Stimulated activated naive CD4-positive, alpha-beta T cell treated with Interleukin-2 at 50 U/mL for 16 hours (primary cell): ENCODE data around the gene PAPLN.
"Not testable (repeated sequence)": the region's sequence is repeated elsewhere in the genome, so short reads cannot be mapped to it uniquely, and the experiment has no call there.

Source experiments
- DNase-seq: peaks from one replicate; lab custom pipeline; 2025; lab: John Stamatoyannopoulos, UW

The PAPLN gene

GRCh38 chr14:73289729-73290128, 52.4 kb downstream of the PAPLN start:
- no peak for DNase-seq

DNA sequence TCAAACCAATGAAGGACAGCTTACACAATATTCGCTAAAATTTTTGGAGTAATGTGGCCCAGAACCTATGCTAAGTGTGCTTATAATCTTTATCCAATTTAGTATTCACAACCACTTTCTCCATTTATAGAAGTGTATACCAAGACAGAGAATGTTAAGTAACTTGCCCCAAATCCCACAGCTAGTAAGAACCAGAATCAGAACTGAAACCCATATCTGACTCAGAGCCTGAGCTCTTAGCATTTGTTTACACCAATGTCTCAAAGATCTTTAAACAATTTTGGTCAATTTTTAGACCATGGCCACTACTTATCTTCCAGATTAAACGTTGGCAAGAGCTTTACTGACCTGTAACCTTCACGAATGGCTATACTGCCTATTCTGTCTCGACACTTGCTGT, 53.0 kb downstream of the PAPLN start:
- DNase-seq = no peak

DNA sequence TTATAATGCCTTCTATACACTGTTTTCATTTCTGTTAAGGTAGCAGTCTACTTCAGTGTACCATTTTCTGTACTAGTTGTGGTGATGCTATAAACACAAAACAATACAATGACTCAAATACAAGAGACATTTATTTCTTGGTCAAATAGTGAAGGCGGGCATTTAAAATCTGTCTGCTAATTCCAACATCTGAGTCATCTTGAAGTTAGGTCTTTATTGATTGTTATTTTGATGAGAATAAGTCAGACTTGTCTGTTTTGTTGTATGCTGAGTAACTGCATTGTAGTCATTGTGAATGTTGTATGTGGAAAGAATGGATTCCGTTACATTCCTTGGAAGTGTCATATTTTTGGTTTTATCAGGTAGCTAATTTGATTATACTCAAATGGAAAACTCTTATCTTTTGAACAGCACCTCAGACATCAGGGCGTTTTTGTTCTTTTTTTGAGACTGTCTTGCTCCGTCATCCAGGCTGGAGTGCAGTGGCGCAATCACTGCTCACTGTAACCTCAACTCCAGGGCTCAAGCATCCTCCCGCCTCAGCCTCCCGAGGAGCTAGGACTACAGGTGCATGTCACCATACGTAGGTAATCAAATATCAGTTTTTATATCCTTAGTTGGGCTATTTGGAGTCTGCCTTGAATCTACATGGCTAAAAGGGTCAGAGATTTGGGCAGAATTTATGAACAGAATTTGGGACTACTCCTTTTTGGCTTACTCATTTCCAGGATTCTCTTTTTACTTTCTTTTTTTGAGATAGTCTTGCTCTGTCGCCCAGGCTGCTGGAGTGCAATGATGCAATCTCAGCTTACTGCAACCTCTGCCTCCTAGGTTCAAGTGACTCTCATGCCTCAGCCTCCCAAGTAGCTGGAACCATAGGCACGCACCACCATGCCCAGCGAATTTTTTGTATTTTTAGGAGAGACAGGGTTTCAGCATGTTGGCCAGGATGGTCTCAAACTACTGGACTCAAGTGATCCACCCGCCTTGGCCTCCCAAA, 56.8 kb downstream of the PAPLN start:
- no peak for DNase-seq

- DNase-seq = no peak
These were observed 58.0 kb downstream of the PAPLN start for GRCh38 chr14:73295198-73295796.

GRCh38 chr14:73305499-73305898, 68.2 kb downstream of the PAPLN start:
- no peak for DNase-seq

GRCh38 chr14:73307261-73307660, 70.0 kb downstream of the PAPLN start:
- no peak for DNase-seq

DNA sequence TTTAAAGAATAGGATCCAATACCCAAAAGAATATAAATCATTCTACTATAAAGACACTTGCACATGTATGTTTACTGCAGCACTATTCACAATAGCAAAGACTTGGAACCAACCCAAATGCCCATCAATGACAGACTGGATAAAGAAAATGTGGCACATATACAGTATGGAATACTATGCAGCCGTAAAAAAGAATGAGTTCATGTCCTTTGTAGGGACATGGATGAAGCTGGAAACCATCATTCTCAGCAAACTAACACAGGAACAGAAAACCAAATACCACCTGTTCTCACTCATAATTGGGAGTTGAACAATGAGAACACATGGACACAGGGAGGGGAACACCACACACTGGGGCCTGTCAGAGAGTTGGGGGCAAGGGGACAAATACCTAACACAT, 71.9 kb downstream of the PAPLN start:
- not testable (repeated sequence) for DNase-seq

DNA sequence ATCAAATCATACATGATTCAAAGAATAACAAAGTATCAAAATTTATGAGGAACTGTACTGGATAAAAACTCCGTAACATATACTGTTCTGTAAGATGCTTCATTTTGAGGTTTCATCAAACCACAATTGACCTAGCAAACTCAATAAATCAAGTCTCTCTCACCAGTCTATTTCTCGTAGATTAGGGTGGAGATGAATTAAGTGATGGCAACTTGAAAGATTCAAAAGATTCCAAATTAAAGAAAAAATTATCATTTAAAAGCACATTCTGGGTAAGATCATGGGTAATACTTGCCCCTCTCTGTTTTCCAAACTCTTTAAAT, 74.4 kb downstream of the PAPLN start:
- DNase-seq = no peak

- no peak for DNase-seq
These were observed 75.4 kb downstream of the PAPLN start for GRCh38 chr14:73312687-73313086.

GRCh38 chr14:73313151-73313550, 75.8 kb downstream of the PAPLN start:
- no peak for DNase-seq

DNA sequence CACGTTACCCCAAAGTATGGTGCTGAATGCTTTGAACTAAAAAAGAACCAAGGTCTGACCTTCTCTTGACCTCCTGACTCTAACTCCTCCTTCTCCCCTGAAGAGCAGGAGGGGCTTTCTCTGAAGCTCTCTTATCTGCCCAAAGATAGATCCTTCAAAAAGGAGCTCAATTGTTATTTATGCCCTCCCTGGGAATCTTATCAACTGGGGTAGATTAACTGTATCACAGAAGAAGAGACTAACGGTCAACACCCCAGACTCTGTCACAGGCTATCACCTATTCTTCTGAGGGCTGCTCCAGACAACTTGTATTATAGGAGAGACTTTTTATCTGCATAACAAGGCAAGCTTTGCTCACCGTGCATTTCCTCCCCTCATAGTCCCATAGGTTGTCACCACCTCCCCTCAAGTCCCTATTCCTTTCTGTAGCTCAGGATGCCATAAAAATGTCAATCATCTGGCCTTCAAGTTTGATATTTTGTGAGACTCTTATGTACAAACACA, 86.6 kb downstream of the PAPLN start:
- DNase-seq = no peak
